ENCODE results near the gene IRX2. TPM values are rescaled to one million over a fixed set of nuclear protein-coding genes. Genes with fewer than 3 reads are reported as not detected.

The IRX2 gene
- total and polyA plus RNA-seq, 2 of the 4 experiments (the other 2 are of a cell fraction), result 0.36 to 0.97 TPM

DNA sequence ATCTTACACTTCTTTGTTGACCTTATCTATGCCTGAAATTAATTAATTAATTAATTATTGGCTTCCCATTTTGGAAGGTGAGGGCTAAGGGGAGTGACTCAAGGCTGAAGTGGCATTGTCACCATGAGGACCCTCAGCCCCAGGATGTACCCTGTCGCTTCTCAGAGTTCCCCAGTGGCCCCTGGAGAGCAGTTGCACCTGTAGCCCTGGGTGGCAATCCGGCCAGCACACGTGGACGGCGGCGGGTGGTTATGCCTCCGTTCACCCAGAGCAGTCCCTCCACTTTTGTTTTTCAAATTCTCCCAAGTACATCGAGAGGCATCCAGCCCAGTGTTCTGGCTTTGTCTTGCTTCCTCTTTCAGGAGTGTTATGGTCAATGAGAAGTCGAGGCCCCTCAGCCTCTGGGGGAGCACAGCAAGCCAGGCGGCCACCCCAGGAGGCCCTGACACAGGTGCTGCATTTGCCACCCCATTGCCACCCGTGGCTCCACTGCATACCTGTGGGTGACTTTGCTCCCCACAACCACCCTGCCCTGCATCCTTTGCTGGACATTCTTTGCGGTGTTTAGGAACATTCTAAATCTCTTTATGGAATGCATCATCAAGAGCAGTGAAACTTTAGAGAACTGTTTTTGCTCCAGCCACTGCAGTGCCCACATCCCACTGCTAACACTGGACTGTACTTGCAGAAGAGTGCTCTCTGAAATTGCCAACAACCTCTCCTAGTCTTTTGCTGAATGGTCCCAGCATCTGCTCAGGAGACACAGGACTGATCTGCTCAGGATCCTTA lies 11.5 kb upstream of the IRX2 start:
- Histone ChIP-seq H2BK5ac (ENCODE audit: low read depth, low read length, poor library complexity, severe bottlenecking) (no peak overlapping the region), H4K8ac (ENCODE audit: low read depth in 2 of 2, low read length in 2 of 2) (no peak overlapping the region), H2BK15ac (ENCODE audit: low read depth, low read length) (no peak overlapping the region), H3K27me3 (ENCODE audit: control insufficient read depth, insufficient read depth, low read length) (no peaks in the 10 kb centered on the region), H3K4me3 (ENCODE audit: insufficient read depth, low read depth, low read length) (no peak overlapping the region), H3K9me1 (ENCODE audit: insufficient read depth, low read length) (no peaks in the 10 kb centered on the region), H3K27ac (ENCODE audit: insufficient read depth, low read length) (no peak overlapping the region), H3K9ac (ENCODE audit: low read depth, low read length) (no peak overlapping the region), H2AFZ (replicated peaks; ENCODE audit: low read length, poor library complexity) (no peak overlapping the region), H3K14ac (replicated peaks; ENCODE audit: low read depth, low read length) (no peak overlapping the region), H3K23ac (ENCODE audit: low read depth, low read length) (no peak overlapping the region), H3K4me1 (ENCODE audit: control insufficient read depth, insufficient read depth, low read length) (no peaks in the 10 kb centered on the region), H3K4ac (ENCODE audit: low read depth, low read length) (no peak overlapping the region), H2AK9ac (replicated peaks; ENCODE audit: low read depth, low read length, poor library complexity) (no peak overlapping the region), H3K79me1 (ENCODE audit: low read depth in 1 of 2, low read length in 2 of 2) (no peaks in the 10 kb centered on the region), H2AK5ac (ENCODE audit: low read depth, low read length) (no peak overlapping the region), H2BK120ac (ENCODE audit: low read depth, low read length) (no peak overlapping the region), H2BK20ac (ENCODE audit: low read depth, low read length) (no peak overlapping the region), H4K91ac (ENCODE audit: insufficient read depth, low read depth, low read length) (no peak overlapping the region), H3K9me3 (ENCODE audit: control insufficient read depth, insufficient read depth, low read length) (peaks cover 7% of the 10 kb centered on the region; the same call in 1 of the 2 replicates), H3K18ac (ENCODE audit: low read depth, low read length) (no peak overlapping the region), H3K4me2 (ENCODE audit: low read depth, low read length) (no peak overlapping the region), H4K5ac (ENCODE audit: low read depth, low read length) (no peak overlapping the region), H4K20me1 (ENCODE audit: insufficient read depth, low read length) (no peaks in the 10 kb centered on the region), H3K36me3 (ENCODE audit: control insufficient read depth, insufficient read depth, low read length) (no peaks in the 10 kb centered on the region), H3K56ac (ENCODE audit: extremely low read depth, insufficient read depth, low read length) (no peak overlapping the region)
- ATAC-seq (ENCODE audit: low read depth) (no peak), DNase-seq (no peak)
- TF ChIP-seq RFX5 (IDR thresholded peaks at IDR 0.05; ENCODE audit: low read depth, low read length) (no peak), NFE2L2 (IDR thresholded peaks at IDR 0.05; ENCODE audit: low read depth, low read length) (no peak), SMC3 (IDR thresholded peaks at IDR 0.05; ENCODE audit: low read depth, low read length) (no peak), POLR2A (IDR thresholded peaks at IDR 0.05; ENCODE audit: low read depth, low read length) (no peak), RAD21 (IDR thresholded peaks at IDR 0.05; ENCODE audit: low read length) (no peak), MAFK (IDR thresholded peaks at IDR 0.05; ENCODE audit: low read depth, low read length) (no peak)
- 20% methylated on average over 1 of the region's 12 CpGs; no CpG with 5 or more reads in 1 of the 2 experiments for WGBS, 2 experiments (ENCODE audit: extremely low coverage in 2 of 2, insufficient read length in 1 of 2)
- in situ Hi-C loops (cut with MboI; ENCODE audit: low sequenced_read_pairs) (no loop called here), dilution Hi-C loops (cut with HindIII; ENCODE audit: low sequenced_read_pairs, unreplicated experiment) (no loop called here), intact Hi-C loops (cut with micrococcal nuclease) (no loop called here)
- BruUV-seq (replicated peaks), result no TSS peak
- CTCF ChIA-PET, result no interaction called here
- POLR2A ChIA-PET (ENCODE audit: unreplicated experiment), result no interaction called here
